ENCODE results near the gene SLC6A11.

- no peak for TF ChIP-seq EZH2 (IDR thresholded peaks at IDR 0.05; ENCODE audit: low read length)
- TF ChIP-seq, protein P1, sequence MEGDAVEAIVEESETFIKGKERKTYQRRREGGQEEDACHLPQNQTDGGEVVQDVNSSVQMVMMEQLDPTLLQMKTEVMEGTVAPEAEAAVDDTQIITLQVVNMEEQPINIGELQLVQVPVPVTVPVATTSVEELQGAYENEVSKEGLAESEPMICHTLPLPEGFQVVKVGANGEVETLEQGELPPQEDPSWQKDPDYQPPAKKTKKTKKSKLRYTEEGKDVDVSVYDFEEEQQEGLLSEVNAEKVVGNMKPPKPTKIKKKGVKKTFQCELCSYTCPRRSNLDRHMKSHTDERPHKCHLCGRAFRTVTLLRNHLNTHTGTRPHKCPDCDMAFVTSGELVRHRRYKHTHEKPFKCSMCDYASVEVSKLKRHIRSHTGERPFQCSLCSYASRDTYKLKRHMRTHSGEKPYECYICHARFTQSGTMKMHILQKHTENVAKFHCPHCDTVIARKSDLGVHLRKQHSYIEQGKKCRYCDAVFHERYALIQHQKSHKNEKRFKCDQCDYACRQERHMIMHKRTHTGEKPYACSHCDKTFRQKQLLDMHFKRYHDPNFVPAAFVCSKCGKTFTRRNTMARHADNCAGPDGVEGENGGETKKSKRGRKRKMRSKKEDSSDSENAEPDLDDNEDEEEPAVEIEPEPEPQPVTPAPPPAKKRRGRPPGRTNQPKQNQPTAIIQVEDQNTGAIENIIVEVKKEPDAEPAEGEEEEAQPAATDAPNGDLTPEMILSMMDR (optimal IDR thresholded peaks at IDR 0.05 in 1 of 3, IDR thresholded peaks at IDR 0.05 in 1 of 3, conservative IDR thresholded peaks at IDR 0.05 in 1 of 3; ENCODE audit: extremely low read depth in 1 of 3, insufficient read depth in 2 of 3, low read length in 3 of 3): no peak
Measured at GRCh38 chr3:10961921-10962320, 145.9 kb downstream of the SLC6A11 start.
